Suprapubic skin (tissue), 4 donors: Measurements from ENCODE around the gene PTPRD. TPM values are rescaled to one million over a fixed set of nuclear protein-coding genes. Genes with fewer than 3 reads are reported as not detected.

Experiments
- DNase-seq, 2 donors: peaks; one replicate each; pipeline ENCODE4 v3.0.0-alpha.2; 2019; ENCODE audit warnings: low spot score in 2 of 2
- H3K27ac ChIP-seq: fragments of 200-600 bp; sonication (generic); one replicate; pipeline ENCODE4 v1.5.1; 2019
- H3K27me3 ChIP-seq: fragments of 200-600 bp; sonication (generic); one replicate; pipeline ENCODE4 v1.5.1; 2019
- H3K36me3 ChIP-seq: fragments of 200-600 bp; sonication (generic); one replicate; pipeline ENCODE4 v1.5.1; 2019
- H3K4me1 ChIP-seq: fragments of 200-600 bp; sonication (generic); one replicate; pipeline ENCODE4 v1.5.1; 2019
- H3K4me3 ChIP-seq: fragments of 200-600 bp; sonication (generic); one replicate; pipeline ENCODE4 v1.5.1; 2019; ENCODE audit warnings: mild to moderate bottlenecking
- H3K9me3 ChIP-seq: fragments of 200-600 bp; sonication (generic); one replicate; pipeline ENCODE4 v1.5.1; 2019
- EP300 ChIP-seq: sonication (generic); formaldehyde crosslinking; IDR thresholded peaks from one replicate; pipeline ENCODE4 v1.6.1; 2017; ENCODE audit warnings: antibody characterized with exemption
- POLR2A ChIP-seq, 2 donors: fragments of 450-650 bp; IDR thresholded peaks; one replicate each; pipeline ENCODE4 v1.6.1; 2017; ENCODE audit warnings: antibody characterized with exemption in 2 of 2, mild to moderate bottlenecking in 2 of 2, moderate library complexity in 2 of 2
- POLR2AphosphoS5 ChIP-seq, 3 donors: sonication (generic); formaldehyde crosslinking; IDR thresholded peaks; one replicate each; pipeline ENCODE4 v1.6.1; 2017; ENCODE audit warnings: antibody characterized with exemption in 3 of 3
- WGBS: methylation state at CpG from one replicate; pipeline ENCODE4 v1.1.5; 2018; 5-methylcytosine and 5-hydroxymethylcytosine counted together
- total RNA-seq, 4 donors: library from RNA; depleted of rRNA; stranded (reverse); fragments of >200 nt; gene quantifications; one replicate each; pipeline ENCODE4 v1.1.0, GENCODE V29; 2016
- TF ChIP-seq, protein P1 (sequence below), 2 donors: fragments of 200-600 bp in 1 of 2; fragments of 450-650 bp in 1 of 2; sonication (generic) in 1 of 2; IDR thresholded peaks; one replicate each; pipeline ENCODE4 v1.5.1; 2016 to 2019; ENCODE audit warnings: antibody characterized with exemption in 2 of 2, mild to moderate bottlenecking in 1 of 2, moderate library complexity in 1 of 2

PTPRD gene
- total RNA-seq, 4 donors from 2014 or later: 0.49 to 3.3 (median 2.5) TPM

GRCh38 chr9:8365466-8366160 lies 2247.2 kb downstream of the PTPRD start:
- Histone ChIP-seq H3K27ac (no peak overlapping the region), H3K27me3 (no peaks in the 10 kb centered on the region), H3K36me3 (no peaks in the 10 kb centered on the region), H3K4me3 (no peak overlapping the region), H3K9me3 (no peaks in the 10 kb centered on the region), H3K4me1 (no peaks in the 10 kb centered on the region)
- WGBS: 84% methylated on average over 4 of the region's 4 CpGs
- TF ChIP-seq EP300: no peak
- no peak for TF ChIP-seq POLR2A (IDR thresholded peaks at IDR 0.05)
- no peak for TF ChIP-seq POLR2AphosphoS5 (IDR thresholded peaks at IDR 0.05)
- TF ChIP-seq, protein P1, sequence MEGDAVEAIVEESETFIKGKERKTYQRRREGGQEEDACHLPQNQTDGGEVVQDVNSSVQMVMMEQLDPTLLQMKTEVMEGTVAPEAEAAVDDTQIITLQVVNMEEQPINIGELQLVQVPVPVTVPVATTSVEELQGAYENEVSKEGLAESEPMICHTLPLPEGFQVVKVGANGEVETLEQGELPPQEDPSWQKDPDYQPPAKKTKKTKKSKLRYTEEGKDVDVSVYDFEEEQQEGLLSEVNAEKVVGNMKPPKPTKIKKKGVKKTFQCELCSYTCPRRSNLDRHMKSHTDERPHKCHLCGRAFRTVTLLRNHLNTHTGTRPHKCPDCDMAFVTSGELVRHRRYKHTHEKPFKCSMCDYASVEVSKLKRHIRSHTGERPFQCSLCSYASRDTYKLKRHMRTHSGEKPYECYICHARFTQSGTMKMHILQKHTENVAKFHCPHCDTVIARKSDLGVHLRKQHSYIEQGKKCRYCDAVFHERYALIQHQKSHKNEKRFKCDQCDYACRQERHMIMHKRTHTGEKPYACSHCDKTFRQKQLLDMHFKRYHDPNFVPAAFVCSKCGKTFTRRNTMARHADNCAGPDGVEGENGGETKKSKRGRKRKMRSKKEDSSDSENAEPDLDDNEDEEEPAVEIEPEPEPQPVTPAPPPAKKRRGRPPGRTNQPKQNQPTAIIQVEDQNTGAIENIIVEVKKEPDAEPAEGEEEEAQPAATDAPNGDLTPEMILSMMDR (IDR thresholded peaks at IDR 0.05): no peak
- DNase-seq: no peak

GRCh38 chr9:8365029-8365428 lies 2247.8 kb downstream of the PTPRD start:
- WGBS: 38% methylated on average over 2 of the region's 2 CpGs
- no peak for TF ChIP-seq EP300
- TF ChIP-seq POLR2A (IDR thresholded peaks at IDR 0.05): no peak
- no peak for TF ChIP-seq POLR2AphosphoS5 (IDR thresholded peaks at IDR 0.05)
- TF ChIP-seq, protein P1 (IDR thresholded peaks at IDR 0.05): no peak
- no peaks in the 10 kb centered on the region for H3K36me3 ChIP-seq

DNA sequence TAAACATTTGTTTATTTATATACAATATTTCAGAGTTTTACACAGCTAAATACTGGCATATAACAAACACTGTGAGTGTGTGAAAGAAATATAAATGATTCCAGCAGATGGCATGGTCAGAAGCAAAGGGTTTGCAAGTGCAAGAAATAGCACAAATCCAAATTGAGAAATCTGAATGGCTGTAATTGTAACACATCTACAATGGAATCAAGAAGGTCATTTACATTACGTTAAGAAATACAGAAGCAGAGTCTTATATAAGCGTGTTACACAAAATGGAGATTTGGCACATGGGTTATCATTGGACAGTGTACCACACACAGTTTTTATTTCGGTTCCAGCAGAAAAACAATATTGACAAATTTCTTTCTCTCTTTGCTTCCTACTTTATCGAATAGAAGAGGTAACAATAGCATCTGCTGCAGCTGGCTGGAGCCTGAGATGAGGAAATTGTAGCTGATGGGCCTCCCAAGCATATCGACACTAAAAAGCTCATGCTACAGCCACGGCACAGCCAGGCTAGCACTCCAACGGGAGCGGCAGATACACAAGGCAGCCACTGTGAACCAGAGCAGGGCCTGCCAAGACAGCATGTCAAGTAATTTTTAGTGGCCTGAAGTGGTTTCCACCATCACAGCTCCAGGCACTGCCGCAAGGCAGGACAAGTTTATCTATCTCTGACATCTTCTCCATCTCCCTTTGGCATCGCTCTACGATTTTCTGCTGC lies 2248.6 kb downstream of the PTPRD start:
- Histone ChIP-seq H3K36me3 (no peaks in the 10 kb centered on the region), H3K9me3 (no peaks in the 10 kb centered on the region), H3K27me3 (no peaks in the 10 kb centered on the region), H3K4me1 (no peaks in the 10 kb centered on the region), H3K4me3 (no peak overlapping the region), H3K27ac (no peak overlapping the region)
- 87% methylated on average over 11 of the region's 11 CpGs for WGBS
- TF ChIP-seq, protein P1 (IDR thresholded peaks at IDR 0.05): no peak
- TF ChIP-seq EP300: no peak
- TF ChIP-seq POLR2AphosphoS5 (IDR thresholded peaks at IDR 0.05): no peak
- no peak for TF ChIP-seq POLR2A (IDR thresholded peaks at IDR 0.05)
- no peak for DNase-seq

More at GRCh38 chr9:8365029-8365428, 2247.8 kb downstream of the PTPRD start:
- no peak for DNase-seq
- no peaks in the 10 kb centered on the region for H3K4me1 ChIP-seq
- H3K27ac ChIP-seq: no peak overlapping the region
- no peaks in the 10 kb centered on the region for H3K27me3 ChIP-seq
- no peaks in the 10 kb centered on the region for H3K9me3 ChIP-seq
- H3K4me3 ChIP-seq: no peak overlapping the region

DNA sequence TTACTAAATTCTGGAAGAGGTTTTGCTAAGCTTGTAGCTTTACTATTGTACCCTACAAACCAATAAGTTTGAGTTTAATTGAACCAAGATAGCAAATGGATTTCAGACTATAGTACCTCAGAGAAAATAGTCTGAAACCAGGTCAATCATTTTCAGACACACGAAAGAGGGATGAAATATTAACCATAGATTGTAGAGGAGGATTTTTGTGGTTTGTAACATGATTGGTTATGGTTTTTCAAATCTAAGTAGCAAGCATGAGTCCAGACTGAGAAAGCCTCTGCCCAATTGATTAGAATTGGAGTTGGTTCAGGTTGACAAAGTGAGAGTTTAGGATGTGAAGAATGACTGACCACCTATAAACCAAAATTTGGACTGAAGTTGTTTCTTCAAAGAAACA lies 2250.6 kb downstream of the PTPRD start:
- no peak overlapping the region for H3K27ac ChIP-seq
- no peaks in the 10 kb centered on the region for H3K27me3 ChIP-seq
- TF ChIP-seq POLR2A (IDR thresholded peaks at IDR 0.05) (no peak), POLR2AphosphoS5 (IDR thresholded peaks at IDR 0.05) (no peak), EP300 (no peak)
- TF ChIP-seq, protein P1 (IDR thresholded peaks at IDR 0.05): no peak
- no peak for DNase-seq
- H3K4me1 ChIP-seq: no peaks in the 10 kb centered on the region
- 76% methylated on average over 1 of the region's 1 CpG for whole genome bisulfite sequencing
- no peak overlapping the region for H3K4me3 ChIP-seq
- no peaks in the 10 kb centered on the region for H3K9me3 ChIP-seq
- no peaks in the 10 kb centered on the region for H3K36me3 ChIP-seq

DNA sequence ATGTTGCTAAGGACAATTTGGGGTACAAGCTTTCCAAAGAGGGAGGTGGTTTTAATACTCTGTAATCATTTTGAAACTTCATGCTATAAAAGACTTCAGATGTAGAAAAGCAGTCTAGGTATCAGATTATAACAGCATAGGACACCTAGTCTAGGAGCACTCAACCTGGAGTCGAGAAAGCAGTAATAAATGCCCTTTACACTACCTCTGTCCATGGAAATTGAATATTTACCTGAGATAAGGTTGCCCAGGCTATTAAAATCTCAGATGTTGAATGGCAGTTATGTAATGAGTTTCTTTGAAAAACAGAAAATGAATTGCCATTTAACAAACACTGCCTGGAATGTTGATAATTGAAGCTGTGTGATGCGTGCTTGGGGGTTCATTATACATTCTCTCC lies 2251.4 kb downstream of the PTPRD start:
- Histone ChIP-seq H3K9me3 (no peaks in the 10 kb centered on the region), H3K4me1 (no peaks in the 10 kb centered on the region), H3K4me3 (no peak overlapping the region), H3K36me3 (no peaks in the 10 kb centered on the region), H3K27ac (no peak overlapping the region), H3K27me3 (no peaks in the 10 kb centered on the region)
- DNase-seq: no peak
- 81% methylated on average over 2 of the region's 2 CpGs for WGBS
- TF ChIP-seq, protein P1 (IDR thresholded peaks at IDR 0.05): no peak
- TF ChIP-seq EP300: no peak
- no peak for TF ChIP-seq POLR2A (IDR thresholded peaks at IDR 0.05)
- TF ChIP-seq POLR2AphosphoS5 (IDR thresholded peaks at IDR 0.05): no peak
